ENCODE measurements around the gene UBALD2. TPM values are rescaled to one million over a fixed set of nuclear protein-coding genes. Genes with fewer than 3 reads are reported as not detected.
A peak's percentile ranks its signal among the peaks of the same experiment; 100 is the strongest.
"Not testable (repeated sequence)": the region's sequence is repeated elsewhere in the genome, so short reads cannot be mapped to it uniquely, and the experiment has no call there.

The UBALD2 gene
- total and polyA plus RNA-seq, 9 donors: 3.6 to 21.9 (median 13.9) TPM

- Histone ChIP-seq H3K27ac (peak overlapping the region; percentile 68 to 78), H3K36me3 (no peaks in the 10 kb centered on the region), H3K27me3 (no peaks in the 10 kb centered on the region), H3K4me1 (ENCODE audit: insufficient read depth) (peaks cover 5% of the 10 kb centered on the region), H3K4me3 (peak overlapping the region; percentile 73), H3K9me3 (no peaks in the 10 kb centered on the region)
- TF ChIP-seq CTCF (IDR thresholded peaks at IDR 0.05): no peak
- TF ChIP-seq EP300 (IDR thresholded peaks at IDR 0.05): no peak
- no peak for TF ChIP-seq POLR2A (IDR thresholded peaks at IDR 0.05)
- intact Hi-C loops (cut with DNase I): no loop called here
- peak; percentile 55 to 82 (median 73) for DNase-seq
- WGBS, 3 donors: 1% methylated on average over 38 to 76 of the region's 76 CpGs
Observed at GRCh38 chr17:76265624-76266243, 586 bp downstream of the UBALD2 start.

GRCh38 chr17:76266244-76266938 lies 1.2 kb downstream of the UBALD2 start:
- Histone ChIP-seq H3K27ac (peak overlapping the region; percentile 68 to 78), H3K27me3 (no peaks in the 10 kb centered on the region), H3K4me1 (ENCODE audit: insufficient read depth) (peaks cover 7% of the 10 kb centered on the region), H3K9me3 (no peaks in the 10 kb centered on the region), H3K4me3 (peak overlapping the region; percentile 73), H3K36me3 (no peaks in the 10 kb centered on the region)
- intact Hi-C loops (cut with DNase I): no loop called here
- DNase-seq: peak in 2 of 5 donors; percentile 34 to 40
- 3 to 5% (median 3%) methylated on average over 10 to 12 of the region's 12 CpGs for WGBS, 3 donors
- no peak for TF ChIP-seq EP300 (IDR thresholded peaks at IDR 0.05)
- no peak for TF ChIP-seq POLR2A (IDR thresholded peaks at IDR 0.05)
- no peak for TF ChIP-seq CTCF (IDR thresholded peaks at IDR 0.05)

- no peaks in the 10 kb centered on the region for H3K9me3 ChIP-seq
- peaks cover 11% of the 10 kb centered on the region for H3K4me1 ChIP-seq (ENCODE audit: insufficient read depth)
- 82 to 90% (median 85%) methylated on average over 4 of the region's 4 CpGs for WGBS, 3 donors
- intact Hi-C loops (cut with DNase I): no loop called here
- H3K27ac ChIP-seq: peak overlapping the region in 1 of 2 donors; percentile 68
- no peaks in the 10 kb centered on the region for H3K36me3 ChIP-seq
- H3K4me3 ChIP-seq: no peak overlapping the region
- DNase-seq: no peak
- TF ChIP-seq CTCF (IDR thresholded peaks at IDR 0.05) (no peak), POLR2A (IDR thresholded peaks at IDR 0.05) (no peak), EP300 (IDR thresholded peaks at IDR 0.05) (no peak)
- no peaks in the 10 kb centered on the region for H3K27me3 ChIP-seq
Observed at GRCh38 chr17:76267051-76267576, 2.0 kb downstream of the UBALD2 start.

- DNase-seq; intact Hi-C loops (cut with DNase I); H3K27me3 ChIP-seq; H3K27ac ChIP-seq; H3K9me3 ChIP-seq; H3K4me3 ChIP-seq; H3K36me3 ChIP-seq: not testable (repeated sequence)
- WGBS, 3 donors: 87 to 92% (median 91%) methylated on average over 13 of the region's 13 CpGs
- H3K4me1 ChIP-seq (ENCODE audit: insufficient read depth): peaks cover 14% of the 10 kb centered on the region
Observed at GRCh38 chr17:76267581-76268001, 2.4 kb downstream of the UBALD2 start.
